ENCODE data around the gene VPS4B.

VPS4B gene

DNA sequence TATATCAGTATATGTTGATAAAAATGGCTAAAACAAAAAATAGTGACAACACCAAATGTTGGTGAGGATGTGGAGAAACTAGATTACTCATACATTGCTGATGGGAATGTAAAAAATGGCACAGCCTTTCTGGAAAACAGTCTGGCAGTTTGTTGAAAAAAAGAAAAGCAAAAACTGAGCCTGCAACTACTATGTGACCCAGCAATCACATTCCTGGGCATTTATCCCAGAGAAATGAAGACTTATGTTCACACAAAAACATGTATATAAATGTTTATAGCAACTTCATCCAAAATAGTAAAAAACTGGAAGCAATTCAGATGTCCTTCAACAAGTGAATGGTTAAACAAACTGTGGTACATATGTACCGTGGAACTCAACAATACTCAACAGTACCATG is 47.7 kb downstream of the VPS4B start:
- Histone ChIP-seq H2AFZ (ENCODE audit: low read length) (no peak overlapping the region), H3K27ac (ENCODE audit: low read depth, low read length, poor library complexity, severe bottlenecking) (no peak overlapping the region), H4K20me1 (ENCODE audit: insufficient read depth, low read length) (no peaks in the 10 kb centered on the region), H3K9ac (ENCODE audit: low read length) (no peak overlapping the region), H3K27me3 (ENCODE audit: insufficient read depth, low read length) (no peaks in the 10 kb centered on the region), H3K4me3 (ENCODE audit: low read depth, low read length, poor library complexity, severe bottlenecking) (no peak overlapping the region), H3K79me2 (ENCODE audit: insufficient read depth, low read length) (no peaks in the 10 kb centered on the region), H3F3A (ENCODE audit: insufficient read depth, low read length) (no peaks in the 10 kb centered on the region), H3K4me2 (ENCODE audit: low read length) (no peak overlapping the region), H3K9me2 (ENCODE audit: low read depth, low read length) (no peaks in the 10 kb centered on the region), H3K36me3 (ENCODE audit: insufficient read depth, low read length) (no peaks in the 10 kb centered on the region), H3K4me1 (ENCODE audit: insufficient read depth, low read length, severe bottlenecking) (no peaks in the 10 kb centered on the region), H3K9me3 (ENCODE audit: low read length) (no peaks in the 10 kb centered on the region)
- no peak for TF ChIP-seq EZH2 (IDR thresholded peaks at IDR 0.05; ENCODE audit: borderline replicate concordance, low read length)
- TF ChIP-seq, protein P1, sequence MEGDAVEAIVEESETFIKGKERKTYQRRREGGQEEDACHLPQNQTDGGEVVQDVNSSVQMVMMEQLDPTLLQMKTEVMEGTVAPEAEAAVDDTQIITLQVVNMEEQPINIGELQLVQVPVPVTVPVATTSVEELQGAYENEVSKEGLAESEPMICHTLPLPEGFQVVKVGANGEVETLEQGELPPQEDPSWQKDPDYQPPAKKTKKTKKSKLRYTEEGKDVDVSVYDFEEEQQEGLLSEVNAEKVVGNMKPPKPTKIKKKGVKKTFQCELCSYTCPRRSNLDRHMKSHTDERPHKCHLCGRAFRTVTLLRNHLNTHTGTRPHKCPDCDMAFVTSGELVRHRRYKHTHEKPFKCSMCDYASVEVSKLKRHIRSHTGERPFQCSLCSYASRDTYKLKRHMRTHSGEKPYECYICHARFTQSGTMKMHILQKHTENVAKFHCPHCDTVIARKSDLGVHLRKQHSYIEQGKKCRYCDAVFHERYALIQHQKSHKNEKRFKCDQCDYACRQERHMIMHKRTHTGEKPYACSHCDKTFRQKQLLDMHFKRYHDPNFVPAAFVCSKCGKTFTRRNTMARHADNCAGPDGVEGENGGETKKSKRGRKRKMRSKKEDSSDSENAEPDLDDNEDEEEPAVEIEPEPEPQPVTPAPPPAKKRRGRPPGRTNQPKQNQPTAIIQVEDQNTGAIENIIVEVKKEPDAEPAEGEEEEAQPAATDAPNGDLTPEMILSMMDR (IDR thresholded peaks at IDR 0.05; ENCODE audit: low read length): no peak

DNA sequence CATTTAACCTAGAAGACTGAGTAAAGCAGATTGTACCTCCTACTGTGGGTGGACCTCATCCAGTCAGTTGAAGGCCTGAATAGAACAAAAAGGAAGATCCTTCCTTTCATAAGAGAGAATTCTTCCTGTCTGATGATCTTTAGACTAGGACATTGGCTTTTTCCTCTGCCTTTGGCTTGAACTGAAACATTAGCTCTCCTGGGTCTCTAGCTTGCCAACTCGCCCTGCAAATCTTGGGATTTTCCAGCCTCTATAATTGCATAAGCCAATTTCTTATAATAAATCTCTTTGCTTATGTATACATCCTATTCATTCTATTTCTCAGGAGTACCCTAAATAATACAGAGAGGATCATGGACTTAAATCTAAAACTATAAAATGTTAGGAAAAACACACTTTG is 49.1 kb downstream of the VPS4B start:
- H3K27me3 ChIP-seq (ENCODE audit: insufficient read depth, low read length): no peaks in the 10 kb centered on the region
- H3K9ac ChIP-seq (ENCODE audit: low read length): no peak overlapping the region
- TF ChIP-seq EZH2 (IDR thresholded peaks at IDR 0.05; ENCODE audit: borderline replicate concordance, low read length): no peak
- TF ChIP-seq, protein P1 (IDR thresholded peaks at IDR 0.05; ENCODE audit: low read length): no peak
- H2AFZ ChIP-seq (ENCODE audit: low read length): no peak overlapping the region
- H3K79me2 ChIP-seq (ENCODE audit: insufficient read depth, low read length): no peaks in the 10 kb centered on the region
- no peaks in the 10 kb centered on the region for H3F3A ChIP-seq (ENCODE audit: insufficient read depth, low read length)
- H3K9me2 ChIP-seq (ENCODE audit: low read depth, low read length): no peaks in the 10 kb centered on the region
- no peaks in the 10 kb centered on the region for H4K20me1 ChIP-seq (ENCODE audit: insufficient read depth, low read length)
- no peaks in the 10 kb centered on the region for H3K36me3 ChIP-seq (ENCODE audit: insufficient read depth, low read length)
- no peak overlapping the region for H3K4me2 ChIP-seq (ENCODE audit: low read length)
- no peaks in the 10 kb centered on the region for H3K4me1 ChIP-seq (ENCODE audit: insufficient read depth, low read length, severe bottlenecking)
- H3K27ac ChIP-seq (ENCODE audit: low read depth, low read length, poor library complexity, severe bottlenecking): no peak overlapping the region
- no peak overlapping the region for H3K4me3 ChIP-seq (ENCODE audit: low read depth, low read length, poor library complexity, severe bottlenecking)
- 0 out of 2 replicates have a peak, but pooled peaks cover 3% of the 10 kb centered on the region for H3K9me3 ChIP-seq (ENCODE audit: low read length)

DNA sequence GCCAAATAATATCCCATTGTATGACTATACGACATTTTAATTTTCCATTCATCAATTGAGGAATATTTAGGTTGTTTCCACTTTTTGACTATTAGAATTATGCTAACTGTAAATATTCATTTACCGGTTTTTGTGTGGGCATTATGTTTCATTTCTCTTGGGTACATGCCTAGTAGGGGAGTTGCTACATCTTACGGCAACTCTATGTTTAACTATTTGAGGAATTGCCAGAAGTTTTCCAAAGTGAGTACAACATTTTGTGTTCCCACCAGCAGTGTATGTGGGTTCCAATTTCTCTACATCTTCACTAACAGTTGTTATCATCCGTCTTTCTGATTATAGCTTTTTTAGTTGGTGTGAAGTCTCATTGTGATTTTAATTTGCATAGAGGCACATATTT is 53.7 kb downstream of the VPS4B start:
- TF ChIP-seq EZH2 (IDR thresholded peaks at IDR 0.05; ENCODE audit: borderline replicate concordance, low read length): no peak
- TF ChIP-seq, protein P1 (IDR thresholded peaks at IDR 0.05; ENCODE audit: low read length): no peak
- H2AFZ ChIP-seq (ENCODE audit: low read length): no peak overlapping the region
- 0 out of 2 replicates have a peak, but pooled peaks cover 3% of the 10 kb centered on the region for H3K9me3 ChIP-seq (ENCODE audit: low read length)
- H3K27ac ChIP-seq (ENCODE audit: low read depth, low read length, poor library complexity, severe bottlenecking): no peak overlapping the region
- no peaks in the 10 kb centered on the region for H4K20me1 ChIP-seq (ENCODE audit: insufficient read depth, low read length)
- H3K4me3 ChIP-seq (ENCODE audit: low read depth, low read length, poor library complexity, severe bottlenecking): no peak overlapping the region
- H3K9ac ChIP-seq (ENCODE audit: low read length): no peak overlapping the region
- no peaks in the 10 kb centered on the region for H3K9me2 ChIP-seq (ENCODE audit: low read depth, low read length)
- no peak overlapping the region for H3K4me2 ChIP-seq (ENCODE audit: low read length)
- H3K36me3 ChIP-seq (ENCODE audit: insufficient read depth, low read length): 0 out of 2 replicates have a peak, but pooled peaks cover 2% of the 10 kb centered on the region
- no peaks in the 10 kb centered on the region for H3K27me3 ChIP-seq (ENCODE audit: insufficient read depth, low read length)
- H3K4me1 ChIP-seq (ENCODE audit: insufficient read depth, low read length, severe bottlenecking): peaks cover 18% of the 10 kb centered on the region
- no peaks in the 10 kb centered on the region for H3K79me2 ChIP-seq (ENCODE audit: insufficient read depth, low read length)
- H3F3A ChIP-seq (ENCODE audit: insufficient read depth, low read length): no peaks in the 10 kb centered on the region
